AML-193 (cell line): ENCODE data around the gene CSMD2.
A peak's percentile ranks its signal among the peaks of the same experiment; 100 is the strongest.

ENCODE experiments used
- DNase-seq, 2 experiments: peaks; one replicate each; lab custom pipeline; 2025; lab: John Stamatoyannopoulos, UW

Gene CSMD2

GRCh38 chr1:33713058-33713877 lies 451.8 kb downstream of the CSMD2 start:
- DNase-seq, result no peak

GRCh38 chr1:33712186-33712585 lies 452.8 kb downstream of the CSMD2 start:
- no peak for DNase-seq

DNA sequence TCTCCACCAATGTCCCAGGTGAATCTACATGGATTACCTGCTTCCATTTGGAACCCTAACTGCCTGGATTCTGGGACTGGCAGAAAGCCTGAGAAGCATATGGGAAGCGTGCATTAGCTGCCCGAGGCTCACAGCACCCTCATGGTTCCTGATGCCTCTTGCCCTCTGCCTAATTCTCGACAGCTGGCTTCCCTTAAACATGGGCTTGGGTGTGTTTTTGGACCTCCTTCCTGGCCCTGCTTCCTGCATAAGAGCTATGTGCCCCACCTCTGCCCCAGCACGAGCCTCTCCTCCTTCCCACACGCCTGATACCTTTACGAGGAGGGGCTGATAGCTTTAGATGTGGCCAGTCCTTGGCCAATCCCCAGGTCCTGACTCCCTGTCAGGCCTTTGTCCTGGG lies 453.5 kb downstream of the CSMD2 start:
- DNase-seq, result no peak

- no peak for DNase-seq
Observed at GRCh38 chr1:33710967-33711366, 454.1 kb downstream of the CSMD2 start.

DNA sequence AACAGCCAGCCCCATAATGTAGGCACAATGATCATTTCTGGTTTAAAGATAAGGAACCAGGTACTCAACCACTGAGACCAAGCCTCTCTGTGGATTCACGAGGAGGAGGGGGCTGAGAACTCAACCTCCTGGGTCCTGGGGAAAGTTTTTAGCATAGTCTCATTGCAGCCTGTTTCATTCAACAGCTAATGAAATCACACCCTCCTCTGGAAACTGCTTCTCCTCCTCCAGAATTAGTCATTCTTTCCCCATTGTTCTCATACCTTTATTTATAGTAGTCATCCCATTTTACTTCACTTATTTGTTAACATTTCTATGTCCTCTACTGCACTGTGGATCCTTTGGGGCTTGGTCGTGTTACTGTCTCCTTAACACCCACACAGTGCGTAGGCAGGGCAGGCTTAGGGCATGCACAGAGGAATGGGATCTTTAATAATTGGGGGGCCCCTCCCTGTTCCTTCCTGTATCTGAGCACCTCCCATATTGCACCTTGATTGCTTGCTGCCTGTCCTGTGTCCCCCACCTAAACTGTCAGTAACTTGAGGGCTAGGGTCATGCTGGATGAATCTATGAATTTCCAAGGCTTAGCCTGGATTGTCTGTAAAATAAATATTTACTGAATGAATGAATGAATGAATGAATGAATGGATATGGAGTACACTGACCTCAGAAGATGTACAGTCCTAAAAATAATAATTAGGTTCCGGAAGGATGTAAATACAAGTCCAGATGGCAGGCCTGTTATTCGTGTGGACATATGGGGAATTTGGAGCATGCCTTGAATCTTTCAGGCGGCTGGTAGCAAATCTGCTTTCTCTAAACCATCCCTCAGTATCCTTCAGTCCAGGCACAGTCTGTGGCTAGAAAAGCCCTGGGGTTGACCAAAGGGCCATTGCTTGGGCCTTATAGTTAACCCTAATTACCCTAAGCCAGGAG lies 455.0 kb downstream of the CSMD2 start:
- DNase-seq, result no peak

DNA sequence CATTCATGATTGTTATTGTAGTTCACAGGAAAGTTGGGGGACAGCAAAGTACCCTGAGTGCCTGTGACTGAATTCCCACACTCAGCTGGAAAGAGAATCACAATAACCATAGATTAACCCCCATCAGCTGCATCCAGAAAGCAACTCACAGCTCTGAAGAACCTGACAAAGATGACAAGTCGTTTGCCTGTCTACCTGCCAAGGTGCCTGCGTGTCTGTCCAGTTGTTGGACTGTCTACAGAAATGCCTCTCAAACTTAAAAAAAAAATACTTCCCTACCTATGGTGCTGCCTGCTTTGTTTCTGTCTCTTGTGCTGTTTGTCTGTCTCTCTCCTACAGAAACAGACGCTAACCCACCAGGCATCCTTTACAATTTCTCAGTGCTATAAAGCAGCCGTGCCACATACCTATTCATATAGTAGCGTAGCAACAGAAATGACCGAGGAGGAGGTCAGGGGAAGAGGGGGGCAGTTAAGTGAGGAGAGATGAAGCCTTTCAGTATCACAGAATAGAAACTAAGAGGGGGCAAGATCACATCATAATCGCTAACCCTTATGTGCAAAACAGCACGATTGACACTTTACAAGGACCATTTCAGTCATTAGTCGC lies 455.8 kb downstream of the CSMD2 start:
- no peak for DNase-seq

GRCh38 chr1:33706634-33707255 lies 458.3 kb downstream of the CSMD2 start:
- DNase-seq, result no peak

DNA sequence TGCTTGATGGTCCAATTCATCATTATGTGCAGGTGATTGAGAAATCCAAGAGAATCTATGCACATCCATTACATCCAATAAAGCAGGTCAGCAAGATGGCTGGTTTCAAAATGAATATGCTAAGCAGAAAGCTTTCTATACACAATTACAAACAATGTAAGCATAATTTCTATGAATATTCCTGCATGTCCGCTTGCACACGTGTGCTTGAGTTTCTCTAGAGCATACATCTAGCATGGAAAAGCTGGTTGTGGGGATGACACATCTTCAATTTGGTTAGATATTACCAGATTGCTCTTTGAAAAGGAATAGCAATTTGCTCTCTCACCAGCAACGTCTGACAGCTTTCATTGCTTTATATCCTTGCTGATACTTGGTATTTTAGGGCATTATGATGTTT lies 461.6 kb downstream of the CSMD2 start:
- DNase-seq, result no peak

DNA sequence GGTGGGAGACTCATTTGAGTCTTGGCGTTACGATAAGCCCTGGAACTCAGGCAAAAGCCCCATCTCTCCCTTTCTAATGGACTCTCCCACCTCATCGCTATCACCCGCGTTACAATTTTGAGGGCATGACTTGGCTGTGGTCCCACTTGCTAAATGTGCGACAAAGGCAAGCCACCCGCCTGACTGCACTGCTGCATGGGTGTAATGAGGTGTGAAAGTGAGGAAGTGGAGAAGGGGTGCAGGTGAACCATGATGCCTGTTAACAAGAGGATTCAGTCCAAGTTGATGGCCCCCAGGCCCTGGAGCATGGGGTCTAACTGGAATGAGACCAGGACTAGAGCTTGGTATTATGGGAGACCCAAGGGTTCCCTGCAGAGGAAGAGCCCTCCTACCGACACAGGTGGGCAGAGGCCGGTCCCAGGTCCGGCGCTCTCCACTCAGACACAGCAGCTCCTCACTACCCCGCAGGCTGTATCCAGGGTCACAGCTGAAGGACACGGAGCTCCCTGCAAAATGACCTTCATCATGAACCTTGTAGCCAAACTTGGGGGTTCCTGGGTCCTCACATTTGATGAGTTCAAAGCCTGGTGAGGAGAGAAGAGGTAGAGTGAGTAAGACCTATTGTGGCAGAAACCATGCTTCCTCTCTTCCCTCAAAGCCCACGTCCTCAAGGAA lies 466.5 kb downstream of the CSMD2 start:
- DNase-seq, result no peak

GRCh38 chr1:33697816-33698215 lies 467.2 kb downstream of the CSMD2 start:
- DNase-seq, result no peak

- no peak for DNase-seq
Observed at GRCh38 chr1:33696962-33697361, 468.1 kb downstream of the CSMD2 start.

DNA sequence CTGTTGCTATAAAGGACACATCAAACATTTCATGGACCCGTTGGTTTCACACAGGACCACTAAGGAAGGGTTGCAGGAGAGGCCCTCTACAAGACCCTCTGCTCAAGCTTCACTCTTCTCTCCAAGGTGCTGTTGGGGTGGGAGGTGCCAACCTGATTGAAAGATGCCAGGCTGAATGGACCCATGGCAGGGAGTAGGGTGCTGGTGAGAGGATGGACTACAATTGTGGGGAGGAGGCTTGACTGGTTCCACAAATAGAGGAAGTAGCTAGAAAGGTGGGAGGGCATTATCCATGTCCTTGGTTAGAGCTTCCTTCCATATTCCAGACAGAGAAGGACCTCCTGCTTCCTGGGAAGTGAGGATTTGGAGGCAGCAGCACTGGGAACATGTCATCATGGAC lies 468.7 kb downstream of the CSMD2 start:
- no peak for DNase-seq

GRCh38 chr1:33692206-33693188 lies 472.5 kb downstream of the CSMD2 start:
- peak; percentile 23 to 43 for DNase-seq

GRCh38 chr1:33687000-33687399 lies 478.0 kb downstream of the CSMD2 start:
- DNase-seq, result no peak

DNA sequence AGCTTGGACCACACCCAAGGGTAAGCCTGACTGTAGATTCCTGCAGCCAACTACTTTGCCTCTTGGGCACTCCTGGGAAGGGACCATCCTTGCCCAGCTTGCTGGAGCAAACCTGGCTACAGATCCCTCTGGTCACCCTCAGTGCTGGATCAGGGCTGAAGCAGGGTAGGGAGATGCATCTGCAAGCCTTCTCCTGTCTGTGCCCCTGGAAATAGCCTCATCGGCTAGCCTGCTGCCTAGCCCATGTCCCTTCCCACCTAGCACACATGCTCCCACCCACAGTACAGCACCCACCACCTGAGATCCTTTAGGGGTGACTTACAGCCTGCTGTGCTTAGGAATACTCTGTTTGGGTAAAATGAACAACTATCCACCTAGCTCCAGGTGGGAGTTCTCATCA lies 478.5 kb downstream of the CSMD2 start:
- no peak for DNase-seq

DNA sequence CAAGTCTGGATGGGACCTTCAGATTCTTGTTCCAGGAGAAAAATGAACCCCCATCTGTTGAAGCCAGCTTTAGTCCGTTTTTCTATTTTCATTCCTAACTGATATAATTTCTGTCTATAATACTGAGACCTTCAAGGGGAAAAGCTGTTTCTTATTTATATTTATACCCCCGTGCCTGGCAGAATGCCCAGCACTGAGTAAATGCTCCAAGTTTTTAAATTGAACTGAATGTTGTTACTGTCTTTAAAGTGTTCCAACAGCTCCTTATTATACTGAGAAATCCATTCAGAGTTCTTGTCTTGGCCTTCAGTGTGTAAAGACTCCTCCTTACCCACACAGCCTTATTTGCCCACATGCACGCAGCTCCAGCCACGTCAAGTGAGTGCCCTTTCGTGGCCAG lies 479.8 kb downstream of the CSMD2 start:
- DNase-seq, result no peak

- DNase-seq, result no peak
Observed at GRCh38 chr1:33684396-33685179, 480.4 kb downstream of the CSMD2 start.

DNA sequence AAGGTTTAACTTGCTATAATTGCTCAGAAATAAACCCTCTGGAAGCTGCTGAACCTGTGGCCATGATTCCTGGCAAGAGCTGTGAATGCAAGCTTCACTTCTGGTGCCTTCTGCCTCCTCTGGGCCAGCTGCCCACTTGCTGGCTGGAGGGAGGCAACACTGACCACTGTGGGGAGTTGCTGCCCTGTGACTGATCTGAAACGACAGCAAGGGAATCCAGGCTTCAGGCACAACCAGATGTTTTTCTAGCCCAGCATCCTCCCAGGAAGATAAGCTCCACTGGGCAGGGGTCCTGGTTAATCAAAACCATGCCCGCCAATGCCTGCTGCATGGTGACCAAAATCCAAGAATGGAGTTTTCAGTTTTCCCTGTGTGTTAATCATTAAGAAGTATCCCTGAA lies 481.1 kb downstream of the CSMD2 start:
- no peak for DNase-seq

DNA sequence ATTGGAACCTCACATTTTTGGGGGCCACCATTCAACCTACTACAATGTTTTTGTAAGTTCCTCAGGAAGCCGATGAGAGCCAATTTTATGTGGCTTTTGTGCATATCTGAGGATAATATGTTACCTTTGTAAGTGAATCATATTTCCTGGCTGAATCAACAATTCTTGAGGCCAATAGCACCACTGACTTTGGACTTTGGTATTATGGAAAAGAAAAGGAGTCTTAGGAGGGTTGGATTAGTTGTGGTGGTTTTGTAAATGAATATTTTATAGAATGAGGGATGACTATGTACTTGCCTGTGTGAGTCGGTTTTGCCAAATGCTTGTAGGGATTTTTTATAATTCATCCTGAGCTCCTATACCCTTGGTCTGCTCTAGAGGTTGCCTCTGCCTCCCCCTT lies 482.7 kb downstream of the CSMD2 start:
- DNase-seq, result no peak
